Kidney (tissue), 14 donors: Measurements from ENCODE around the gene MBNL1. TPM values are rescaled to one million over a fixed set of nuclear protein-coding genes. Genes with fewer than 3 reads are reported as not detected.

ENCODE experiments used
- DNase-seq, 5 donors: peaks; one replicate each; pipeline ENCODE4 v3.0.0-alpha.2; 2013 to 2020
- FAIRE-seq: peaks from 2 replicates; lab custom pipeline; 2012; peaks lifted over from hg19 to GRCh38; lab: Jason Lieb, UNC
- H3K27ac ChIP-seq, 2 donors: one replicate each; pipeline ENCODE4 v1.7.0; 2013; ENCODE audit warnings: low read depth in 2 of 2, low read length in 2 of 2, inconsistent platforms in 1 of 2
- H3K27me3 ChIP-seq: one replicate; pipeline ENCODE4 v1.7.1; 2013; ENCODE audit warnings: low read length, inconsistent platforms; ENCODE audit not compliant: control insufficient read depth, insufficient read depth
- H3K36me3 ChIP-seq, 3 donors: one replicate each; pipeline versions ENCODE4 v1.7.0 to v1.7.1; 2013; ENCODE audit warnings: low read length in 3 of 3, control low read depth in 1 of 3, inconsistent platforms in 1 of 3; ENCODE audit not compliant: insufficient read depth in 3 of 3, control insufficient read depth in 2 of 3
- H3K4me1 ChIP-seq, 3 donors: one replicate each; pipeline versions ENCODE4 v1.7.0 to v1.7.1; 2013; ENCODE audit warnings: low read length in 3 of 3, inconsistent platforms in 1 of 3, low read depth in 1 of 3; ENCODE audit not compliant: control insufficient read depth in 2 of 3, insufficient read depth in 2 of 3
- H3K4me3 ChIP-seq, 3 donors: one replicate each; pipeline versions ENCODE4 v1.7.0 to v1.8.1; 2013; ENCODE audit warnings: low read length in 3 of 3, control low read depth in 1 of 3, inconsistent platforms in 1 of 3
- H3K9ac ChIP-seq, 3 donors: one replicate each; pipeline versions ENCODE4 v1.7.0 to v1.7.1; 2013; ENCODE audit warnings: low read length in 3 of 3, control low read depth in 1 of 3, inconsistent platforms in 1 of 3
- H3K9me3 ChIP-seq, 3 donors: one replicate each; pipeline versions ENCODE4 v1.7.0 to v1.7.1; 2013; ENCODE audit warnings: low read length in 3 of 3, control low read depth in 1 of 3, inconsistent platforms in 1 of 3; ENCODE audit not compliant: control insufficient read depth in 2 of 3, insufficient read depth in 1 of 3
- intact Hi-C: fragments of 100-400 bp; cut with DNase I; formaldehyde crosslinking; loops from one replicate; pipeline ENCODE4 v1.11.1; 2022
- polyA plus RNA-seq: library from polyadenylated mRNA; stranded (reverse); fragments of 350-450 nt; fragmentation: Illumina TruSeq; extraction: RNeasy Lipid Tissue Mini Kit (QIAGEN cat#74804); gene quantifications from one replicate; pipeline ENCODE4 v1.2.3, GENCODE V29; 2014; ENCODE audit warnings: low read depth, low replicate concordance; ENCODE audit not compliant: insufficient read depth
- total RNA-seq: library from RNA; stranded (reverse); fragmentation: NEBNext Ultra II Directional; extraction: Animal tissue kit (Norgen Biotek cat#: 25700); gene quantifications from one replicate; pipeline ENCODE4 v1.2.1, GENCODE V29; 2021
- TF ChIP-seq, protein P1 (sequence below): IDR thresholded peaks from 3 replicates; pipeline ENCODE4 v1.5.1; 2012; ENCODE audit warnings: mild to moderate bottlenecking, moderate library complexity, borderline replicate concordance; ENCODE audit not compliant: insufficient read depth; ENCODE audit errors: extremely low read depth
- donor health status: control.
- donor health status: control.
- donor health status: control.
- donor health status: control.
- donor health status: control.
- donor health status: DM: yes; HTN: yes; CAD: no.
- donor health status: Normal renal cell carcinoma (clear cell type).

MBNL1 gene
- total and polyA plus RNA-seq, 2 donors from 2014 or later = 22.0 to 167 TPM

DNA sequence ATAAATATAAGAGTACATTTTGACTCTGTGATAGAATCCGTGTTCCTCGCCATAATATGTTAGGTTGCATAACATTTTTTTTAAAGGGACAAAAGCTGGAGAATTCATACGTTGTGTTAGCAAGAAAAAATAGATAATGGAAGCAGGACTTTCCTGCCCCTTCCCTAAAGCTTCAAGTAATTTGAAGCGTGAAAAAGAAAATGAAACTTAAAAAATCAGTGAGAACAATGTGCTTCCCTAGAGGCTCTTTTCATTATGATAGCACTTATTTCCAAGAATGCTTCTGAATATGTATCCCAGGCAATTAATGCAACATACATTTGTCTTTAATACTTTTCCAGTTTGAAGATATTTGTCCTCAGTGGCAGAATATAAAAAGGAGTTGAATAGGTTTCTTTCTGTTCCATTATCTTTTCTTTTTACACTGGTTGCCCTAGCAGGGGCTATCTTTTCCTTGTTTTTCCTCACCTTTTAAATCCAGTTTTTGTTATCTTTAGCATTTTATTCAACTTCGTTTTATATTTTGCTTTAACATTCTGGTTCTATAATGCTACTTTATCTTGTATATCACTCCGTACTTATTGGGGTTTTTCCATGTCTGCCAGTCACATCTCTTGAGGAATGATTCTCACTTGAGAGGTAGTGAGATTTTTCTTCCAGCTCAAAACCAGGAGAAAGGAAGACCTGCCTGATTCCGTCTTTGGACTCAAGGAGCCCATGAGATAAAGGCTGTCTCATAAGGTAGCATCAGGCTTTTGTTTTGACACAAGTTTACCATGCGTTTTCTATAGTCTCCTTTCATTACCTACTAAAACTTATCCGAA is 113.8 kb downstream of the MBNL1 start:
- Histone ChIP-seq H3K9me3 (no peaks in the 10 kb centered on the region), H3K27ac (peak overlapping the region; percentile 71 to 75), H3K36me3 (no peaks in the 10 kb centered on the region), H3K9ac (peak overlapping the region; percentile 14 to 67 (median 37)), H3K4me3 (peak overlapping the region; percentile 40 to 66 (median 59)), H3K27me3 (no peaks in the 10 kb centered on the region), H3K4me1 (peaks cover 0 to 38% (median 18%) of the 10 kb centered on the region in 3 donors)
- FAIRE-seq = no peak
- TF ChIP-seq, protein P1, sequence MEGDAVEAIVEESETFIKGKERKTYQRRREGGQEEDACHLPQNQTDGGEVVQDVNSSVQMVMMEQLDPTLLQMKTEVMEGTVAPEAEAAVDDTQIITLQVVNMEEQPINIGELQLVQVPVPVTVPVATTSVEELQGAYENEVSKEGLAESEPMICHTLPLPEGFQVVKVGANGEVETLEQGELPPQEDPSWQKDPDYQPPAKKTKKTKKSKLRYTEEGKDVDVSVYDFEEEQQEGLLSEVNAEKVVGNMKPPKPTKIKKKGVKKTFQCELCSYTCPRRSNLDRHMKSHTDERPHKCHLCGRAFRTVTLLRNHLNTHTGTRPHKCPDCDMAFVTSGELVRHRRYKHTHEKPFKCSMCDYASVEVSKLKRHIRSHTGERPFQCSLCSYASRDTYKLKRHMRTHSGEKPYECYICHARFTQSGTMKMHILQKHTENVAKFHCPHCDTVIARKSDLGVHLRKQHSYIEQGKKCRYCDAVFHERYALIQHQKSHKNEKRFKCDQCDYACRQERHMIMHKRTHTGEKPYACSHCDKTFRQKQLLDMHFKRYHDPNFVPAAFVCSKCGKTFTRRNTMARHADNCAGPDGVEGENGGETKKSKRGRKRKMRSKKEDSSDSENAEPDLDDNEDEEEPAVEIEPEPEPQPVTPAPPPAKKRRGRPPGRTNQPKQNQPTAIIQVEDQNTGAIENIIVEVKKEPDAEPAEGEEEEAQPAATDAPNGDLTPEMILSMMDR = no peak
- DNase-seq = no peak
- intact Hi-C loops = no loop called here

DNA sequence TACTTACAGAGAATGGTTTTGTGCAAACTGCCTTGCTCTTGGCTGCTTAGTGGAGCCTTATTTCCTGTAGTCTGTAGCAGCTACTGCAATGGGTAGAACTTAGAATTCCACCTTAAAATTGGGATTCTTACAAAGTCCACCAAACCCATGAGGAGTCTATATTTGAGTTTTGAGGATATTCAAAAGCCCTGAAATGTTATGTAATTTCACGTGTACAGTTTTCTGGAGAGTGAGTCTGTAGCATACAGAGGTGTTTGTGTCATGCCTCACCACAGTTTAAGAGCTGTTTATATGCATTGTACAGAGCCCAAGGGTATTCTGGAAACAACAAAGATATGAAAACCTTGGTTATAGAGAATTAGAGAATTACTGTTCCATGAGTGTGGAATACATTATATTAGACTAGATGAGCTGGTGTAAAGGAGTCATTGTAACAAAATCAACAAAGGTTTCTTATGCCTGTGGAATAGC is 114.4 kb downstream of the MBNL1 start:
- TF ChIP-seq, protein P1 = no peak
- H3K27me3 ChIP-seq = no peaks in the 10 kb centered on the region
- peak overlapping the region; percentile 71 to 75 for H3K27ac ChIP-seq
- H3K4me3 ChIP-seq = peak overlapping the region in 2 of 3 donors; percentile 59 to 66
- DNase-seq (no peak), FAIRE-seq (no peak)
- intact Hi-C loops = no loop called here
- H3K36me3 ChIP-seq = no peaks in the 10 kb centered on the region
- no peaks in the 10 kb centered on the region for H3K9me3 ChIP-seq
- peak overlapping the region in 1 of 3 donors; percentile 67 for H3K9ac ChIP-seq
- peaks cover 0 to 38% (median 18%) of the 10 kb centered on the region in 3 donors for H3K4me1 ChIP-seq

DNA sequence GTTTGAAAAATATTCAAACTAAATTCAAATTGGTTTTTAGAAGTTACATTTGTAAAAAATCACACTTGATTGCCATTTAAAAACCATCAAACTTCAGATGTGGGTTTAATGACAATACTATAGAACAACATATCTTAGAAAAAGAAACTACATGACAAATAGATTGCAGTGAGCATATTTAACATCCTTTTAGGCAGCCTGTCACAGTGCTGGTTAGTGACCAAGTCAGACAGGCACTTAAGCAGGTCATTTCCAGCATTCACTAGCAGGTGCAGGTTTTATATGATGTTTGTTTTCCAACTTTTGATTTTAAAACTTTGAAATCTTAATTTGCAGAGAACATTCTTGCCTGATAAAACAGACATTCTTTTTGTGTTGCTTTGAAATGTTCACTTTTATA is 115.7 kb downstream of the MBNL1 start:
- DNase-seq (no peak), FAIRE-seq (no peak)
- TF ChIP-seq, protein P1 = no peak
- intact Hi-C loops = no loop called here
- no peak overlapping the region for H3K9ac ChIP-seq
- no peaks in the 10 kb centered on the region for H3K27me3 ChIP-seq
- H3K36me3 ChIP-seq = no peaks in the 10 kb centered on the region
- H3K4me3 ChIP-seq = no peak overlapping the region
- peaks cover 0 to 44% (median 18%) of the 10 kb centered on the region in 3 donors for H3K4me1 ChIP-seq
- H3K9me3 ChIP-seq = no peaks in the 10 kb centered on the region
- H3K27ac ChIP-seq = peak overlapping the region in 1 of 2 donors; percentile 74
